ENCODE measurements around the gene PARD3B. TPM values are rescaled to one million over a fixed set of nuclear protein-coding genes. Genes with fewer than 3 reads are reported as not detected.

The PARD3B gene
- total and polyA plus RNA-seq, 2 experiments from 2014 or later, result 3.5 to 4.4 TPM

DNA sequence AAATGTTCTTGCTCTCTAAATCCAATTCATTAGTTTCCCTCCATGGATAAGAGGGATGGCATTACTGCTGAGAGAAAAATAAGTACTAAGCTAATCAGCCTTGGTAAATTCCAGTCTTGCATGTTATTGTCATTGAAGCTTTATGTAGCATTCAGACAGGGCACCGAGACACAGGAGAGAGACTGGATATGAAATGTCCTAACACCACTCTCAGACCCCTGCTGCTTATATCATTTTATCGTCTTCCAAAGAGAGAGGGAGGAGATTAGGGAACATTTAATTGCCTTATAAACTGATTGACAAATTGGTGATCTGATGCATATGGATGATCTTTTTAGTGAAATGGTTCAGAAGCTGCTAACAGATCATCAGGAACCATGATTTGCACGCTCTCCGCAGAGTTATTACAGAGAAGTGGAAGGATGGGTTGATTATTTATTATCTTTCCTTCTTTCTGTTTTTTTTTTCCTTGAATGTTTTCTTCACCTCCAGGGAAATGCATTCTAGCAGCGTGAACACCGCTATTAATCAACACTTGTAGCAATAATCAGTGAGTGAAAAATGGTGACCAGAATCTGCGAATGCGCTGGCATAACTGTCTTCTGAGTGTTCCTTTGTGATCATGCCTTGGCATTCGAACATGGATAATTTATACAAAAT is 986.3 kb downstream of the PARD3B start:
- H3K27me3 Mint-ChIP-seq (ENCODE audit: insufficient read depth, low read depth, poor library complexity), result peaks cover 2% of the 10 kb centered on the region
- Histone ChIP-seq H3K4me2 (no peak overlapping the region), H3F3A (replicated peaks; ENCODE audit: low read depth) (no peaks in the 10 kb centered on the region), H3K9me2 (ENCODE audit: insufficient read depth) (no peaks in the 10 kb centered on the region; the same call in 1 of the 2 replicates), H3K27ac (ENCODE audit: low read depth) (no peak overlapping the region), H4K20me1 (replicated peaks; ENCODE audit: insufficient read depth) (no peaks in the 10 kb centered on the region), H3K27me3 (ENCODE audit: insufficient read depth) (no peaks in the 10 kb centered on the region), H3K36me3 (ENCODE audit: insufficient read depth) (no peaks in the 10 kb centered on the region), H2AFZ (no peak overlapping the region), H3K4me3 (no peak overlapping the region), H3K79me2 (replicated peaks; ENCODE audit: insufficient read depth) (no peaks in the 10 kb centered on the region), H3K4me1 (ENCODE audit: insufficient read depth) (peaks cover 12% of the 10 kb centered on the region; the same call in 1 of the 2 replicates)
- peaks cover 8% of the 10 kb centered on the region for H3K4me1 Mint-ChIP-seq
- DNase-seq (ENCODE audit: low spot score) (no peak), ATAC-seq (no peak)
- H3K36me3 Mint-ChIP-seq (ENCODE audit: low read depth), result no peaks in the 10 kb centered on the region
- H3K27ac Mint-ChIP-seq, result no peak overlapping the region
- H3K9me3 Mint-ChIP-seq, result no peaks in the 10 kb centered on the region; the same call in 2 of the 3 replicates
- no peak for TF ChIP-seq CREB1 (CRISPR knock-in tag; IDR thresholded peaks at IDR 0.05; ENCODE audit: low read depth)
- TF ChIP-seq, protein P1, sequence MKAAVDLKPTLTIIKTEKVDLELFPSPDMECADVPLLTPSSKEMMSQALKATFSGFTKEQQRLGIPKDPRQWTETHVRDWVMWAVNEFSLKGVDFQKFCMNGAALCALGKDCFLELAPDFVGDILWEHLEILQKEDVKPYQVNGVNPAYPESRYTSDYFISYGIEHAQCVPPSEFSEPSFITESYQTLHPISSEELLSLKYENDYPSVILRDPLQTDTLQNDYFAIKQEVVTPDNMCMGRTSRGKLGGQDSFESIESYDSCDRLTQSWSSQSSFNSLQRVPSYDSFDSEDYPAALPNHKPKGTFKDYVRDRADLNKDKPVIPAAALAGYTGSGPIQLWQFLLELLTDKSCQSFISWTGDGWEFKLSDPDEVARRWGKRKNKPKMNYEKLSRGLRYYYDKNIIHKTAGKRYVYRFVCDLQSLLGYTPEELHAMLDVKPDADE (IDR thresholded peaks at IDR 0.05), result no peak
- TF ChIP-seq JUNB (IDR thresholded peaks at IDR 0.05; ENCODE audit: unreplicated experiment), result no peak
- TF ChIP-seq STAT1 (IDR thresholded peaks at IDR 0.05; ENCODE audit: unreplicated experiment), result no peak
- TF ChIP-seq, protein P2, sequence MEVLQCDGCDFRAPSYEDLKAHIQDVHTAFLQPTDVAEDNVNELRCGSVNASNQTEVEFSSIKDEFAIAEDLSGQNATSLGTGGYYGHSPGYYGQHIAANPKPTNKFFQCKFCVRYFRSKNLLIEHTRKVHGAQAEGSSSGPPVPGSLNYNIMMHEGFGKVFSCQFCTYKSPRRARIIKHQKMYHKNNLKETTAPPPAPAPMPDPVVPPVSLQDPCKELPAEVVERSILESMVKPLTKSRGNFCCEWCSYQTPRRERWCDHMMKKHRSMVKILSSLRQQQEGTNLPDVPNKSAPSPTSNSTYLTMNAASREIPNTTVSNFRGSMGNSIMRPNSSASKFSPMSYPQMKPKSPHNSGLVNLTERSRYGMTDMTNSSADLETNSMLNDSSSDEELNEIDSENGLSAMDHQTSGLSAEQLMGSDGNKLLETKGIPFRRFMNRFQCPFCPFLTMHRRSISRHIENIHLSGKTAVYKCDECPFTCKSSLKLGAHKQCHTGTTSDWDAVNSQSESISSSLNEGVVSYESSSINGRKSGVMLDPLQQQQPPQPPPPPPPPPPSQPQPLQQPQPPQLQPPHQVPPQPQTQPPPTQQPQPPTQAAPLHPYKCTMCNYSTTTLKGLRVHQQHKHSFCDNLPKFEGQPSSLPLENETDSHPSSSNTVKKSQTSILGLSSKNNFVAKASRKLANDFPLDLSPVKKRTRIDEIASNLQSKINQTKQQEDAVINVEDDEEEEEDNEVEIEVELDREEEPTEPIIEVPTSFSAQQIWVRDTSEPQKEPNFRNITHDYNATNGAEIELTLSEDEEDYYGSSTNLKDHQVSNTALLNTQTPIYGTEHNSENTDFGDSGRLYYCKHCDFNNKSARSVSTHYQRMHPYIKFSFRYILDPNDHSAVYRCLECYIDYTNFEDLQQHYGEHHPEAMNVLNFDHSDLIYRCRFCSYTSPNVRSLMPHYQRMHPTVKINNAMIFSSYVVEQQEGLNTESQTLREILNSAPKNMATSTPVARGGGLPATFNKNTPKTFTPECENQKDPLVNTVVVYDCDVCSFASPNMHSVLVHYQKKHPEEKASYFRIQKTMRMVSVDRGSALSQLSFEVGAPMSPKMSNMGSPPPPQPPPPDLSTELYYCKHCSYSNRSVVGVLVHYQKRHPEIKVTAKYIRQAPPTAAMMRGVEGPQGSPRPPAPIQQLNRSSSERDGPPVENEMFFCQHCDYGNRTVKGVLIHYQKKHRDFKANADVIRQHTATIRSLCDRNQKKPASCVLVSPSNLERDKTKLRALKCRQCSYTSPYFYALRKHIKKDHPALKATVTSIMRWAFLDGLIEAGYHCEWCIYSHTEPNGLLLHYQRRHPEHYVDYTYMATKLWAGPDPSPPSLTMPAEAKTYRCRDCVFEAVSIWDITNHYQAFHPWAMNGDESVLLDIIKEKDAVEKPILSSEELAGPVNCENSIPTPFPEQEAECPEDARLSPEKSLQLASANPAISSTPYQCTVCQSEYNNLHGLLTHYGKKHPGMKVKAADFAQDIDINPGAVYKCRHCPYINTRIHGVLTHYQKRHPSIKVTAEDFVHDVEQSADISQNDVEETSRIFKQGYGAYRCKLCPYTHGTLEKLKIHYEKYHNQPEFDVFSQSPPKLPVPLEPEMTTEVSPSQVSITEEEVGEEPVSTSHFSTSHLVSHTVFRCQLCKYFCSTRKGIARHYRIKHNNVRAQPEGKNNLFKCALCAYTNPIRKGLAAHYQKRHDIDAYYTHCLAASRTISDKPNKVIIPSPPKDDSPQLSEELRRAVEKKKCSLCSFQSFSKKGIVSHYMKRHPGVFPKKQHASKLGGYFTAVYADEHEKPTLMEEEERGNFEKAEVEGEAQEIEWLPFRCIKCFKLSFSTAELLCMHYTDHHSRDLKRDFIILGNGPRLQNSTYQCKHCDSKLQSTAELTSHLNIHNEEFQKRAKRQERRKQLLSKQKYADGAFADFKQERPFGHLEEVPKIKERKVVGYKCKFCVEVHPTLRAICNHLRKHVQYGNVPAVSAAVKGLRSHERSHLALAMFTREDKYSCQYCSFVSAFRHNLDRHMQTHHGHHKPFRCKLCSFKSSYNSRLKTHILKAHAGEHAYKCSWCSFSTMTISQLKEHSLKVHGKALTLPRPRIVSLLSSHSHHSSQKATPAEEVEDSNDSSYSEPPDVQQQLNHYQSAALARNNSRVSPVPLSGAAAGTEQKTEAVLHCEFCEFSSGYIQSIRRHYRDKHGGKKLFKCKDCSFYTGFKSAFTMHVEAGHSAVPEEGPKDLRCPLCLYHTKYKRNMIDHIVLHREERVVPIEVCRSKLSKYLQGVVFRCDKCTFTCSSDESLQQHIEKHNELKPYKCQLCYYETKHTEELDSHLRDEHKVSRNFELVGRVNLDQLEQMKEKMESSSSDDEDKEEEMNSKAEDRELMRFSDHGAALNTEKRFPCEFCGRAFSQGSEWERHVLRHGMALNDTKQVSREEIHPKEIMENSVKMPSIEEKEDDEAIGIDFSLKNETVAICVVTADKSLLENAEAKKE (CRISPR knock-in tag; IDR thresholded peaks at IDR 0.05), result no peak
- no peak for TF ChIP-seq POLR2AphosphoS5 (IDR thresholded peaks at IDR 0.05; ENCODE audit: low read depth)
- TF ChIP-seq ZNF114 (CRISPR knock-in tag; IDR thresholded peaks at IDR 0.05), result no peak
- no peak for TF ChIP-seq ZNF331 (CRISPR knock-in tag; IDR thresholded peaks at IDR 0.05; ENCODE audit: low read depth)
- TF ChIP-seq, protein P3, sequence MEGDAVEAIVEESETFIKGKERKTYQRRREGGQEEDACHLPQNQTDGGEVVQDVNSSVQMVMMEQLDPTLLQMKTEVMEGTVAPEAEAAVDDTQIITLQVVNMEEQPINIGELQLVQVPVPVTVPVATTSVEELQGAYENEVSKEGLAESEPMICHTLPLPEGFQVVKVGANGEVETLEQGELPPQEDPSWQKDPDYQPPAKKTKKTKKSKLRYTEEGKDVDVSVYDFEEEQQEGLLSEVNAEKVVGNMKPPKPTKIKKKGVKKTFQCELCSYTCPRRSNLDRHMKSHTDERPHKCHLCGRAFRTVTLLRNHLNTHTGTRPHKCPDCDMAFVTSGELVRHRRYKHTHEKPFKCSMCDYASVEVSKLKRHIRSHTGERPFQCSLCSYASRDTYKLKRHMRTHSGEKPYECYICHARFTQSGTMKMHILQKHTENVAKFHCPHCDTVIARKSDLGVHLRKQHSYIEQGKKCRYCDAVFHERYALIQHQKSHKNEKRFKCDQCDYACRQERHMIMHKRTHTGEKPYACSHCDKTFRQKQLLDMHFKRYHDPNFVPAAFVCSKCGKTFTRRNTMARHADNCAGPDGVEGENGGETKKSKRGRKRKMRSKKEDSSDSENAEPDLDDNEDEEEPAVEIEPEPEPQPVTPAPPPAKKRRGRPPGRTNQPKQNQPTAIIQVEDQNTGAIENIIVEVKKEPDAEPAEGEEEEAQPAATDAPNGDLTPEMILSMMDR (conservative IDR thresholded peaks at IDR 0.05; ENCODE audit: low read depth in 2 of 2), result no peak
- no peak for TF ChIP-seq EZH2 (IDR thresholded peaks at IDR 0.05; ENCODE audit: low read depth, unreplicated experiment)
- no peak for TF ChIP-seq EZH2phosphoT487 (IDR thresholded peaks at IDR 0.05; ENCODE audit: unreplicated experiment)
- TF ChIP-seq, protein P4, sequence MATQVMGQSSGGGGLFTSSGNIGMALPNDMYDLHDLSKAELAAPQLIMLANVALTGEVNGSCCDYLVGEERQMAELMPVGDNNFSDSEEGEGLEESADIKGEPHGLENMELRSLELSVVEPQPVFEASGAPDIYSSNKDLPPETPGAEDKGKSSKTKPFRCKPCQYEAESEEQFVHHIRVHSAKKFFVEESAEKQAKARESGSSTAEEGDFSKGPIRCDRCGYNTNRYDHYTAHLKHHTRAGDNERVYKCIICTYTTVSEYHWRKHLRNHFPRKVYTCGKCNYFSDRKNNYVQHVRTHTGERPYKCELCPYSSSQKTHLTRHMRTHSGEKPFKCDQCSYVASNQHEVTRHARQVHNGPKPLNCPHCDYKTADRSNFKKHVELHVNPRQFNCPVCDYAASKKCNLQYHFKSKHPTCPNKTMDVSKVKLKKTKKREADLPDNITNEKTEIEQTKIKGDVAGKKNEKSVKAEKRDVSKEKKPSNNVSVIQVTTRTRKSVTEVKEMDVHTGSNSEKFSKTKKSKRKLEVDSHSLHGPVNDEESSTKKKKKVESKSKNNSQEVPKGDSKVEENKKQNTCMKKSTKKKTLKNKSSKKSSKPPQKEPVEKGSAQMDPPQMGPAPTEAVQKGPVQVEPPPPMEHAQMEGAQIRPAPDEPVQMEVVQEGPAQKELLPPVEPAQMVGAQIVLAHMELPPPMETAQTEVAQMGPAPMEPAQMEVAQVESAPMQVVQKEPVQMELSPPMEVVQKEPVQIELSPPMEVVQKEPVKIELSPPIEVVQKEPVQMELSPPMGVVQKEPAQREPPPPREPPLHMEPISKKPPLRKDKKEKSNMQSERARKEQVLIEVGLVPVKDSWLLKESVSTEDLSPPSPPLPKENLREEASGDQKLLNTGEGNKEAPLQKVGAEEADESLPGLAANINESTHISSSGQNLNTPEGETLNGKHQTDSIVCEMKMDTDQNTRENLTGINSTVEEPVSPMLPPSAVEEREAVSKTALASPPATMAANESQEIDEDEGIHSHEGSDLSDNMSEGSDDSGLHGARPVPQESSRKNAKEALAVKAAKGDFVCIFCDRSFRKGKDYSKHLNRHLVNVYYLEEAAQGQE (IDR thresholded peaks at IDR 0.05; ENCODE audit: unreplicated experiment), result no peak
- no peak for TF ChIP-seq NANOG (IDR thresholded peaks at IDR 0.05; ENCODE audit: borderline replicate concordance)
- H3K4me3 Mint-ChIP-seq, result no peak overlapping the region
